ENCODE results near the gene TWIST2. TPM values are rescaled to one million over a fixed set of nuclear protein-coding genes. Genes with fewer than 3 reads are reported as not detected.

Gene TWIST2
- total RNA-seq, 1 experiment from 2014 or later = 0.22 TPM

DNA sequence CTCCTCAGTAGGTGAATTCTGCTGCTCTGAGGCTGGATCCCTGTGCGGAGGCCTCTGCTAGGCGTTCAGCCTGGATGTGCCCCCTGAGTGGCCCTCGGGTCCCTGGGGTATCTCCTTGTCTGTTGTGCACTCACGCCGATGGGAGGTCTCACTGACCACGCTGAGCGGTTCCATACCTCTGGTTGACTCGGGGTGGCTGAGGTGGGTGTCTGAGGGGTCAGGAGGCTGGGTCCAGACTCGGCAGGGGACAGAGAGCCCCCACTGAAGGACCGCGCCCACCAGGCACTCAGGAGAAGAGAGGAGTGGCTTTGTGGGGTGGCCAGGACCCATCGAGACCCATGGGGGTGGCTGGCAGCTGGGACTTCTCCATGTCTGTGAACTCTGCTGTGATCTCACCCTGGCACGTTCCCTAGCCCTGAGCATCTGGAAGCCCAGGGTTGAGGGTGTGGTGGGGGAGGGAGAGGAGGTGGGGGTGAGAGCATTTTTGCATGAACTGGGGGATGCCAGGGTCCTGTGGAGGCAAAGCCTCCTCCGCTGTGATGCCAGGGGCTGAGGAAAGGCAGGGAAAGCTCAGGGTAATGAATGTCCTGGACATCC lies 53.7 kb downstream of the TWIST2 start:
- no peak overlapping the region for H3K56ac ChIP-seq (ENCODE audit: insufficient read length, low read depth, low read length)
- no peak overlapping the region for H3K4me3 Mint-ChIP-seq
- no peaks in the 10 kb centered on the region for H4K20me1 ChIP-seq (ENCODE audit: control insufficient read depth, insufficient read depth, insufficient read length)
- no peak overlapping the region for H4K8ac ChIP-seq (replicated peaks; ENCODE audit: insufficient read length, low read depth, low read length)
- H2BK20ac ChIP-seq (ENCODE audit: low read depth, low read length, poor library complexity, severe bottlenecking) = no peak overlapping the region
- H4K5ac ChIP-seq (ENCODE audit: insufficient read length, low read depth, low read length) = no peak overlapping the region
- no peaks in the 10 kb centered on the region for H3K27me3 ChIP-seq (ENCODE audit: insufficient read depth, low read length)
- no peak overlapping the region for H2BK12ac ChIP-seq (ENCODE audit: insufficient read length, low read depth, low read length)
- no peak overlapping the region for H2BK5ac ChIP-seq (ENCODE audit: insufficient read length, low read length)
- no peak overlapping the region for H4K91ac ChIP-seq (ENCODE audit: insufficient read length, low read depth, low read length)
- no peak overlapping the region for H2AFZ ChIP-seq (ENCODE audit: low read length)
- H3K23ac ChIP-seq (ENCODE audit: insufficient read length, low read depth, low read length) = no peak overlapping the region
- WGBS (ENCODE audit: extremely low coverage, insufficient read length, low lambda C conversion rate) = no CpG with 5 or more reads among the region's 14 CpGs
- TF ChIP-seq, protein P1, sequence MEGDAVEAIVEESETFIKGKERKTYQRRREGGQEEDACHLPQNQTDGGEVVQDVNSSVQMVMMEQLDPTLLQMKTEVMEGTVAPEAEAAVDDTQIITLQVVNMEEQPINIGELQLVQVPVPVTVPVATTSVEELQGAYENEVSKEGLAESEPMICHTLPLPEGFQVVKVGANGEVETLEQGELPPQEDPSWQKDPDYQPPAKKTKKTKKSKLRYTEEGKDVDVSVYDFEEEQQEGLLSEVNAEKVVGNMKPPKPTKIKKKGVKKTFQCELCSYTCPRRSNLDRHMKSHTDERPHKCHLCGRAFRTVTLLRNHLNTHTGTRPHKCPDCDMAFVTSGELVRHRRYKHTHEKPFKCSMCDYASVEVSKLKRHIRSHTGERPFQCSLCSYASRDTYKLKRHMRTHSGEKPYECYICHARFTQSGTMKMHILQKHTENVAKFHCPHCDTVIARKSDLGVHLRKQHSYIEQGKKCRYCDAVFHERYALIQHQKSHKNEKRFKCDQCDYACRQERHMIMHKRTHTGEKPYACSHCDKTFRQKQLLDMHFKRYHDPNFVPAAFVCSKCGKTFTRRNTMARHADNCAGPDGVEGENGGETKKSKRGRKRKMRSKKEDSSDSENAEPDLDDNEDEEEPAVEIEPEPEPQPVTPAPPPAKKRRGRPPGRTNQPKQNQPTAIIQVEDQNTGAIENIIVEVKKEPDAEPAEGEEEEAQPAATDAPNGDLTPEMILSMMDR (conservative IDR thresholded peaks at IDR 0.05) = no peak
- H3K4me2 ChIP-seq (ENCODE audit: insufficient read depth, insufficient read length, low read length) = no peak overlapping the region
- no peaks in the 10 kb centered on the region for H3K23me2 ChIP-seq (ENCODE audit: insufficient read length, low read depth, low read length, poor library complexity, severe bottlenecking)
- no peaks in the 10 kb centered on the region for H3K79me2 ChIP-seq (ENCODE audit: insufficient read depth, low read length)
- H2BK15ac ChIP-seq (ENCODE audit: low read depth, low read length) = no peak overlapping the region
- no peak overlapping the region for H3K18ac ChIP-seq (ENCODE audit: insufficient read length, low read depth, low read length)
- H3K27ac ChIP-seq (ENCODE audit: insufficient read length, low read depth, low read length) = no peak overlapping the region
- H3K27me3 Mint-ChIP-seq (ENCODE audit: low read depth) = peaks cover 10% of the 10 kb centered on the region
- peaks cover 3 to 5% of the 10 kb centered on the region in 2 experiments for H3K4me1 Mint-ChIP-seq
- H3K79me1 ChIP-seq (ENCODE audit: insufficient read depth, low read depth, low read length, poor library complexity, severe bottlenecking) = no peaks in the 10 kb centered on the region
- H3K4ac ChIP-seq (ENCODE audit: low read depth, low read length) = no peak overlapping the region
- H3K36me3 Mint-ChIP-seq (ENCODE audit: insufficient read depth in 1 of 3, low read depth in 3 of 3) = no peaks in the 10 kb centered on the region
- H2BK120ac ChIP-seq (ENCODE audit: low read depth, low read length, poor library complexity, severe bottlenecking) = no peak overlapping the region
- H3K14ac ChIP-seq (ENCODE audit: insufficient read depth, low read length) = no peak overlapping the region; the same call in 1 of the 2 replicates
- H3K9me3 Mint-ChIP-seq = peaks cover 0 to 3% of the 10 kb centered on the region in 2 experiments; a peak in 1 of 5 replicates
- H3K4me1 ChIP-seq (ENCODE audit: insufficient read depth, low read length) = no peaks in the 10 kb centered on the region
- no peaks in the 10 kb centered on the region for H3K9me3 ChIP-seq (ENCODE audit: control insufficient read depth, low read depth, low read length)
- DNase-seq = no peak
- no peak overlapping the region for H2AK5ac ChIP-seq (ENCODE audit: insufficient read length, low read length)
- no peak overlapping the region for H3K9ac ChIP-seq (ENCODE audit: extremely low read depth, insufficient read length, low read length)
- H3T11ph ChIP-seq (ENCODE audit: low read length) = no peak overlapping the region
- peak overlapping the region in 1 of 3 experiments; percentile 20; a peak in 1 of 7 replicates for H3K27ac Mint-ChIP-seq

Data from H9 (cell line).